Thyroid gland (tissue), 4 donors: ENCODE measurements around the gene ZNF441. TPM values are rescaled to one million over a fixed set of nuclear protein-coding genes. Genes with fewer than 3 reads are reported as not detected.

ENCODE experiments used
- DNase-seq, 2 donors: peaks; one replicate each; pipeline ENCODE4 v3.0.0-alpha.2; 2019
- H3K27ac ChIP-seq, 3 donors: fragments of 200-600 bp; sonication (generic); 1 replicate in 2 of 3; 2 replicates in 1 of 3; pipeline ENCODE4 v1.5.1; 2016 to 2019; ENCODE audit warnings: mild to moderate bottlenecking in 1 of 3, moderate library complexity in 1 of 3
- H3K27me3 ChIP-seq: fragments of 200-600 bp; sonication (generic); one replicate; pipeline ENCODE4 v1.5.1; 2019
- H3K36me3 ChIP-seq, 2 donors: fragments of 200-600 bp; sonication (generic); one replicate each; pipeline ENCODE4 v1.5.1; 2016 to 2019
- H3K4me1 ChIP-seq, 2 donors: fragments of 200-600 bp; sonication (generic); one replicate each; pipeline ENCODE4 v1.5.1; 2017 to 2019
- H3K4me3 ChIP-seq, 3 donors: fragments of 200-600 bp; sonication (generic); replicated peaks in 1 of 3; 1 replicate in 2 of 3; 2 replicates in 1 of 3; pipeline ENCODE4 v1.5.1; 2016; ENCODE audit warnings: mild to moderate bottlenecking in 1 of 3
- H3K9me3 ChIP-seq: fragments of 200-600 bp; sonication (generic); one replicate; pipeline ENCODE4 v1.5.1; 2017
- POLR2A ChIP-seq, 2 donors: fragments of 450-650 bp; IDR thresholded peaks; one replicate each; pipeline ENCODE4 v1.6.1; 2017; ENCODE audit warnings: antibody characterized with exemption in 2 of 2, mild to moderate bottlenecking in 2 of 2, moderate library complexity in 1 of 2
- WGBS, 2 donors: methylation state at CpG; one replicate each; pipeline ENCODE4 v1.1.5; 2017; 5-methylcytosine and 5-hydroxymethylcytosine counted together
- intact Hi-C: fragments of 100-400 bp; cut with DNase I; formaldehyde crosslinking; loops from one replicate; pipeline ENCODE4 v1.15.1; 2023
- total RNA-seq, 4 donors: library from RNA; depleted of rRNA; stranded (reverse); fragments of >200 nt; gene quantifications; one replicate each; pipeline ENCODE4 v1.2.3, GENCODE V29; 2016
- TF ChIP-seq, protein P1 (sequence below), 6 experiments: fragments of 200-600 bp in 3 of 6; fragments of 450-650 bp in 3 of 6; sonication (generic) in 3 of 6; IDR thresholded peaks; one replicate each; pipeline ENCODE4 v1.5.1; 2016 to 2019; ENCODE audit warnings: antibody characterized with exemption in 6 of 6, mild to moderate bottlenecking in 2 of 6, inconsistent platforms in 1 of 6, moderate library complexity in 1 of 6

ZNF441 gene
- total RNA-seq, 4 donors from 2014 or later = 17.8 to 56.4 (median 24.2) TPM

DNA sequence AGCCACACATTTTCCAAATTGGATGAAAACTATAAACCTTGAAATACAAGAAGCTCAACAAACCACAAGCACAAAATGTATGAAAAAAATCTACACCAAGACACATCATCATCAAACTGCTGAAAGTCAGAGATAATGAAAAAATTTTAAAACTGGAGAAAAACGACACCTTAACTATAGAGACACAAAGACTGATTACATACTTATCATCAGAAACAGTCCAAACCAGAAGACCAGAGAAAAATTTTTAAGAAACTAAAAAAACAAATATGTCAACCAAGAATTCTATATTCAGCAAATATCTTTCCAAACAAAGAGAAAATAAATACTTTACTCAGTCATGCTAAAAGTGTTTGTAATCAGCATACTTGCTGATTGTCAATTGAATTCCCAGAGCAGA, 19.5 kb upstream of the ZNF441 start:
- Histone ChIP-seq H3K36me3 (no peaks in the 10 kb centered on the region), H3K4me3 (no peak overlapping the region), H3K27ac (no peak overlapping the region), H3K9me3 (no peaks in the 10 kb centered on the region), H3K27me3 (no peaks in the 10 kb centered on the region), H3K4me1 (no peaks in the 10 kb centered on the region)
- intact Hi-C loops = no loop called here
- WGBS, 2 donors = 74 to 79% methylated on average over 1 of the region's 1 CpG
- TF ChIP-seq, protein P1, sequence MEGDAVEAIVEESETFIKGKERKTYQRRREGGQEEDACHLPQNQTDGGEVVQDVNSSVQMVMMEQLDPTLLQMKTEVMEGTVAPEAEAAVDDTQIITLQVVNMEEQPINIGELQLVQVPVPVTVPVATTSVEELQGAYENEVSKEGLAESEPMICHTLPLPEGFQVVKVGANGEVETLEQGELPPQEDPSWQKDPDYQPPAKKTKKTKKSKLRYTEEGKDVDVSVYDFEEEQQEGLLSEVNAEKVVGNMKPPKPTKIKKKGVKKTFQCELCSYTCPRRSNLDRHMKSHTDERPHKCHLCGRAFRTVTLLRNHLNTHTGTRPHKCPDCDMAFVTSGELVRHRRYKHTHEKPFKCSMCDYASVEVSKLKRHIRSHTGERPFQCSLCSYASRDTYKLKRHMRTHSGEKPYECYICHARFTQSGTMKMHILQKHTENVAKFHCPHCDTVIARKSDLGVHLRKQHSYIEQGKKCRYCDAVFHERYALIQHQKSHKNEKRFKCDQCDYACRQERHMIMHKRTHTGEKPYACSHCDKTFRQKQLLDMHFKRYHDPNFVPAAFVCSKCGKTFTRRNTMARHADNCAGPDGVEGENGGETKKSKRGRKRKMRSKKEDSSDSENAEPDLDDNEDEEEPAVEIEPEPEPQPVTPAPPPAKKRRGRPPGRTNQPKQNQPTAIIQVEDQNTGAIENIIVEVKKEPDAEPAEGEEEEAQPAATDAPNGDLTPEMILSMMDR (IDR thresholded peaks at IDR 0.05) = no peak
- no peak for TF ChIP-seq POLR2A (IDR thresholded peaks at IDR 0.05)
- no peak for DNase-seq

DNA sequence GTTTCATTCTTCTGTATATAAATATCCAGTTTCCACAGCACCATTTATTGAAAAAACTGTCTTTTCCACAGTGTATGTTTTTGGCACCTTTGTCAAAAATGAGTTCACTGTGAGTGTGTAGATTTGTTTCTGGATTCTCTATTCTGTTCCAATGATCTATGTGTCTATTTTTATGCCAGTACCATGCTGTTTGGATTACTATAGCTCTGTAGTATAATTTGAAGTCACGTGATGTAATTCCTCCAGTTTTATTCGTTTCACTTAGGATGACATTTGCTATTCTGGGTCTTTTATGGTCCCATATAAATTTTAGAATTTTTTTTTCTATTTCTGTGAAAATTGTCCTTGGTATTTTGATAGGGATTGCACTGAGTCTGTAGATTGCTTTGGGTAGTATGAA, 17.0 kb upstream of the ZNF441 start:
- Histone ChIP-seq H3K9me3 (no peaks in the 10 kb centered on the region), H3K27me3 (no peaks in the 10 kb centered on the region), H3K4me3 (no peak overlapping the region), H3K36me3 (no peaks in the 10 kb centered on the region), H3K27ac (no peak overlapping the region), H3K4me1 (no peaks in the 10 kb centered on the region)
- DNase-seq = no peak
- 51 to 54% methylated on average over 2 of the region's 2 CpGs for WGBS, 2 donors
- intact Hi-C loops = no loop called here
- TF ChIP-seq, protein P1 (IDR thresholded peaks at IDR 0.05) = no peak
- TF ChIP-seq POLR2A (IDR thresholded peaks at IDR 0.05) = no peak

DNA sequence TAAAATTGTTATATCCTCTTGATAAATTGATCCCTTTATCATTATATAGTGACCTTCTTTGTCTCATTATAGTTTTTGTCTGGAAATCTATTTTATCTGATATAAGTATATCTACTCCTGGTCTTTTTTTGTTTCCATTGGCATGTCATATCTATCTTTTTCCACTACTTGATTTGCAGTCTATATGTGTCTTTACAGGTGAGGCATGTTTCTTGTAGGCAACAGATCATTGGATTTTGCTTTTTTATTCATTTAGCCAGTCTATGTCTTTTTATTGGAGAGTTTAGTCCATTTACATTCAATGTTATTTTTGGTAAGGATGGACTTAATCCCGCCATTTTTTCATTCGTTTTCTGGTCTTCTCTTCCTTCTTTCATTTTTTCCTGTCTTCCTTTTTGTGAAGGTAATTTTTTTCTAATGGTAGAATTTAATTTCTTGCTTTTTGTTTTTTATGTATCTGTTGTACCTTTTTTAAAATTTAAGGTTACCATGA, 14.5 kb upstream of the ZNF441 start:
- intact Hi-C loops = no loop called here
- DNase-seq = no peak

DNA sequence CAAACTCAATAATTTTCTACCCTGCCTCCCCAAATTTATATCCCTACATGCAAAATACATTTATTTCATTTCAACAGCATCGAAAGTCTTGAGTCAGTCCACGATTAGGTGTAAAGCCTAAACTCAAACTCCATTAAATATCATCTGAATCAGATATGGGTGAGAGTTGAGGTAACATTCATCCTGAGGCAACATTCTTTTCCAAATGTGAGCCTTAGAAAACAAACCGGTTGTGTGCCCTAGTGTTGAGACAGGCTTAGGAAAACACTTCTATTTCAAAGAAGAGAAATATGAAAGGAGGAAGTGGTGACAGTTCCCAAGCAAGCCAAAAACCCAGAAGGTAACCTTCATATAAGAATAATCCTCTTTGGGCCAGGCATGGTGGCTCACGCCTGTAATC, 12.1 kb upstream of the ZNF441 start:
- H3K4me3 ChIP-seq = no peak overlapping the region
- intact Hi-C loops = no loop called here
- 81 to 87% methylated on average over 4 of the region's 4 CpGs for WGBS, 2 donors
- no peaks in the 10 kb centered on the region for H3K36me3 ChIP-seq
- no peak for DNase-seq
- TF ChIP-seq, protein P1 (IDR thresholded peaks at IDR 0.05) = no peak
- TF ChIP-seq POLR2A (IDR thresholded peaks at IDR 0.05) = no peak
- H3K27me3 ChIP-seq = no peaks in the 10 kb centered on the region
- H3K27ac ChIP-seq = no peak overlapping the region
- H3K4me1 ChIP-seq = no peaks in the 10 kb centered on the region
- no peaks in the 10 kb centered on the region for H3K9me3 ChIP-seq

More for the DNA sequence above, 14.5 kb upstream of the ZNF441 start:
- Histone ChIP-seq H3K36me3 (no peaks in the 10 kb centered on the region), H3K9me3 (no peaks in the 10 kb centered on the region), H3K4me3 (no peak overlapping the region), H3K27ac (no peak overlapping the region), H3K27me3 (no peaks in the 10 kb centered on the region), H3K4me1 (no peaks in the 10 kb centered on the region)
- 73 to 76% methylated on average over 2 of the region's 2 CpGs for WGBS, 2 donors
- TF ChIP-seq POLR2A (IDR thresholded peaks at IDR 0.05) = no peak
- TF ChIP-seq, protein P1 (IDR thresholded peaks at IDR 0.05) = no peak

DNA sequence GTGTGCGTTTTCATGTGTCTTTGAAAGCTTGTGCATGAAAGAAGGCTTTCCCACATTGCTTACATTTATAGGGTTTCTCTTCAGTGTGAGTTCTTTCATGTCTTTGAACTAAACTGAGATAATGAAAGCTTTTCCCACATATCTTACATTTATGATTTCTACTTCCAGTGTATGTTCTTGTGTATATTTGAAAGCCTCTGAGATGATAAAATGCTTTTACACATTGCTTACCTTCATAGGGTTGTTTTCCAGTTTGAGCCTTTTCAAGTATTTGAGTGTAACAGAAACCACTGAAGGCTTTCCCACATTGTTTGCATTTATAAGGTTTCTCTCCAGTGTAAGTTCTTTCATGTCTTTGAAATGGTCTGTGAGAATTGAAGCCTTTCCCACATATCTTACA, 9.8 kb upstream of the ZNF441 start:
- DNase-seq = no peak
- H3K27me3 ChIP-seq = no peaks in the 10 kb centered on the region
- H3K4me1 ChIP-seq = no peaks in the 10 kb centered on the region
- H3K9me3 ChIP-seq = no peaks in the 10 kb centered on the region
- H3K27ac ChIP-seq = no peak overlapping the region
- H3K4me3 ChIP-seq = no peak overlapping the region
- intact Hi-C loops = no loop called here
- no peak for TF ChIP-seq POLR2A (IDR thresholded peaks at IDR 0.05)
- WGBS, 2 donors = 88 to 90% methylated on average over 1 of the region's 1 CpG
- no peaks in the 10 kb centered on the region for H3K36me3 ChIP-seq

DNA sequence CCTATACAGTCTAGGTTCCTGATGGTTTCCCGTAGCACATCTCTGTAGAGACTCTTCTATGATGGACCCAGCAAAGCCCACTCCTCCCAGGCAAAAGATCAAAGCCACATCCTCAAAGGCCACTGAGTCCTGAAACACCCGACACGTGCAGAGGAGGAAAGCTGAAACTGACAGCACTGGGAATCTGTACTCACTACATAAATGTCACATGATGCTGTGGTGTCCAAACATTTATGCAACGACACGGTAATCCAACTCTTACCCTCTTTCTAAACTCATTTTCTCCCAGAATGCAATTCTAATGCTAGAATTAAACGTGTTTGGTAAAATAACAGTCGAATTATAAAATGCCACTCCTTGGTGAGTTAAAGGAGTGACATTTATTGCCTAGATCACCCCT, 7.0 kb upstream of the ZNF441 start:
- intact Hi-C loops = no loop called here
- H3K27me3 ChIP-seq = no peaks in the 10 kb centered on the region
- H3K4me1 ChIP-seq = no peaks in the 10 kb centered on the region
- H3K27ac ChIP-seq = no peak overlapping the region
- 75 to 78% methylated on average over 7 of the region's 7 CpGs for WGBS, 2 donors
- TF ChIP-seq, protein P1 (IDR thresholded peaks at IDR 0.05) = no peak
- TF ChIP-seq POLR2A (IDR thresholded peaks at IDR 0.05) = no peak
- no peak for DNase-seq
- H3K36me3 ChIP-seq = no peaks in the 10 kb centered on the region
- H3K9me3 ChIP-seq = no peaks in the 10 kb centered on the region
- no peak overlapping the region for H3K4me3 ChIP-seq
